AML-193 (cell line): ENCODE results near the gene C14orf119.

ENCODE experiments used
- DNase-seq, 2 experiments: peaks; one replicate each; lab custom pipeline; 2025; lab: John Stamatoyannopoulos, UW

C14orf119 gene

DNA sequence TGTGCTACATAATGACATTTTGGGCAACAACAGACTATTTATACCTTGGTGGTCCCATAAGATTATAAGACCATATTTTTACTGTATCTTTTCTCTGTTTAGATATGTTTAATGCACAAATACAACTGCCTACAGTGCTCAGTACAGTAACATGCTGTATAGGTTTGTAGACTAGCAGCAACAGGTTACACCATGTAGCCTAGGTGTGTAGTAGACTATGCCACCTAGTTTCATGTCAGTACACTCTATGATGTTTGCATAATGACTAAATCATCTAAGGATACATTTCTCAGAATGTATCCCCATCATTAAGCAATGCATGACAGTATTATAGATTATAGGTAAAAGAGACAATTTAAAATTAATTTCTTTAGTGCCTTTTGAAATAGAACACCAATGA lies 54.4 kb downstream of the C14orf119 start:
- DNase-seq, result no peak
